ENCODE results near the gene MAML2.

The MAML2 gene

GRCh38 chr11:95964281-95964680, 378.7 kb downstream of the MAML2 start:
- H3K4me3 ChIP-seq (ENCODE audit: low read depth, low read length) = no peak overlapping the region
- TF ChIP-seq, protein P1, sequence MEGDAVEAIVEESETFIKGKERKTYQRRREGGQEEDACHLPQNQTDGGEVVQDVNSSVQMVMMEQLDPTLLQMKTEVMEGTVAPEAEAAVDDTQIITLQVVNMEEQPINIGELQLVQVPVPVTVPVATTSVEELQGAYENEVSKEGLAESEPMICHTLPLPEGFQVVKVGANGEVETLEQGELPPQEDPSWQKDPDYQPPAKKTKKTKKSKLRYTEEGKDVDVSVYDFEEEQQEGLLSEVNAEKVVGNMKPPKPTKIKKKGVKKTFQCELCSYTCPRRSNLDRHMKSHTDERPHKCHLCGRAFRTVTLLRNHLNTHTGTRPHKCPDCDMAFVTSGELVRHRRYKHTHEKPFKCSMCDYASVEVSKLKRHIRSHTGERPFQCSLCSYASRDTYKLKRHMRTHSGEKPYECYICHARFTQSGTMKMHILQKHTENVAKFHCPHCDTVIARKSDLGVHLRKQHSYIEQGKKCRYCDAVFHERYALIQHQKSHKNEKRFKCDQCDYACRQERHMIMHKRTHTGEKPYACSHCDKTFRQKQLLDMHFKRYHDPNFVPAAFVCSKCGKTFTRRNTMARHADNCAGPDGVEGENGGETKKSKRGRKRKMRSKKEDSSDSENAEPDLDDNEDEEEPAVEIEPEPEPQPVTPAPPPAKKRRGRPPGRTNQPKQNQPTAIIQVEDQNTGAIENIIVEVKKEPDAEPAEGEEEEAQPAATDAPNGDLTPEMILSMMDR (IDR thresholded peaks at IDR 0.05; ENCODE audit: low read depth, low read length, missing control alignments) = no peak
- no peak for DNase-seq (ENCODE audit: low read depth)

DNA sequence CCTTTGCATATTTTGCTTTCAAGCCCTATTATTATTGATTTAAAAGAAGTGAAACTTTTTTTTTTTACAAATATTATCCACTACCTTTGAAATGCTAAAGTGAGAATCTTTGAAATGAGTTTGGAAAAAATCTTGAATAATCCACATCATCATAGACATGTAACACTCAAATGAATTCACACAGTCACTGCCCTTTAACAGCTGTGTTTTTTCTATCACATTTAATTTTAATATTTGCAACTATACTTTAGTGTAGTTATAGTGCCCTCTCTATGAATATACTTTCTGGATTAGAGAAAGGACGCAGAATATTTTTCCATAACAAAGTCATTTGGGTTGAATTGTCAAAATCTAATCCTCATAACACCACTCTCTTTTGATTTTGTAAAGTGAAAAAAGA, 381.2 kb downstream of the MAML2 start:
- no peak overlapping the region for H3K4me3 ChIP-seq (ENCODE audit: low read depth, low read length)
- TF ChIP-seq, protein P1 (IDR thresholded peaks at IDR 0.05; ENCODE audit: low read depth, low read length, missing control alignments) = no peak
- DNase-seq (ENCODE audit: low read depth) = no peak

DNA sequence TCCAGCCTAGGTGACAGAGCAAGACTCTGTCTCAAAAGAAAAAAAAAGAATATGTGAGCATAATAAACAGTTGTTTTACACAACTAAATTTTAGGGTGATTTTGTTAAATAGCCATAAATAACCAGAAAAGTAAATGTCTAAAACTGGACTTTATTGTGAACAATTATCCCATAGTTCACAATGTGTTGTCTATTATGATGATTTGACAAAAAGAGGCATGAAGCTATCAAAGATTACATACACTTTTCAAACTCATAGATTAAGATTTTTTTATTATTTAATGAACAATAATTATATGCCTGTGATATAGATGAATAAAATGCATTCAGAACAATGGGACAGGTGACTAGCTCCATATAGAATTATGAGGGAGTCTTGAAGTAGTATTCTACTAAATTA, 392.1 kb downstream of the MAML2 start:
- TF ChIP-seq, protein P1 (IDR thresholded peaks at IDR 0.05; ENCODE audit: low read depth, low read length, missing control alignments) = no peak
- no peak for DNase-seq (ENCODE audit: low read depth)
- H3K4me3 ChIP-seq (ENCODE audit: low read depth, low read length) = no peak overlapping the region

DNA sequence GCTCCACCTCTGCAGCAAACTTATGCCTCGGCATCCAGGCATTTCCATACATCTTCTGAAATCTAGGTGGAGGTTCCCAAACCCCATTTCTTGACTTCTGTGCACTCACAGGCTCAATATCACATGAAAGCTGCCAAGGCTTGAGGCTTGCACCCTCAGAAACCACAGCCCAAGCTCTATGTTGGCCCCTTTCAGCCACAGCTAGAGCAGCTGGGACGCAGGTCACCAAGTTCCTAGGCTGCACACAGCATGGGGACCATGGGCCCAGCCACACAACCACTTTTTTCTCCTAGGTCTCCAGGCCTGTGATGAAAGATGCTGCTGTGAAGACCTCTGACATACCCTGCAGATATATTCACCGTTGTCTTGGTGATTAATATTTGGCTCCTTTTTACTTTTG, 394.4 kb downstream of the MAML2 start:
- no peak overlapping the region for H3K4me3 ChIP-seq (ENCODE audit: low read depth, low read length)
- no peak for DNase-seq (ENCODE audit: low read depth)
- TF ChIP-seq, protein P1 (IDR thresholded peaks at IDR 0.05; ENCODE audit: low read depth, low read length, missing control alignments) = no peak

- TF ChIP-seq, protein P1 (IDR thresholded peaks at IDR 0.05; ENCODE audit: low read depth, low read length, missing control alignments) = no peak
- DNase-seq (ENCODE audit: low read depth) = no peak
- H3K4me3 ChIP-seq (ENCODE audit: low read depth, low read length) = no peak overlapping the region
These were observed 398.4 kb downstream of the MAML2 start for GRCh38 chr11:95944623-95945022.

DNA sequence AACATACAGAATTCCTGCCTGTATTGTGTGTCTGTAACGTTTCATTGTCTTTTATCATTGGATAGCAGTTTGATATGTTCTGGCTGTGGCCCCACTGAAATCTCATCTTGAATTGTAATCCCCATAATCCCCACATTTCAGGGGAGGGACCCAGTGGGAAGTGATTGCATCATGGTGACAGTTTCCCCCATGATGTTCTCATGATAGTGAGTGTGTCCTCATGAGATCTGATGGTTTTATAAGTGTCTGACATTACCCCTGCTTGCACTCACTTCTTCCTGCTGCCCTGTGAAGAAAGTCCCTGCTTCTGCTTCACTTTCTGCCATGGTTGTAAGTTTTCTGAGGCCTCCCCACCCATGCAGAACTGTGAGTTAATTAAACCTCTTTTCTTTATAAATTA, 399.4 kb downstream of the MAML2 start:
- DNase-seq (ENCODE audit: low read depth) = no peak
- H3K4me3 ChIP-seq (ENCODE audit: low read depth, low read length) = no peak overlapping the region
- TF ChIP-seq, protein P1 (IDR thresholded peaks at IDR 0.05; ENCODE audit: low read depth, low read length, missing control alignments) = no peak

- TF ChIP-seq, protein P1 (IDR thresholded peaks at IDR 0.05; ENCODE audit: low read depth, low read length, missing control alignments) = no peak
- no peak overlapping the region for H3K4me3 ChIP-seq (ENCODE audit: low read depth, low read length)
- DNase-seq (ENCODE audit: low read depth) = no peak
These were observed 403.9 kb downstream of the MAML2 start for GRCh38 chr11:95939091-95939490.

All from GM12864 (cell line).